DMS79 treated with DMSO at 0.1 percent for 48 hours (cell line): Measurements from ENCODE around the gene TXNIP.

Experiments
- DNase-seq: peaks from one replicate; lab custom pipeline; 2025; lab: John Stamatoyannopoulos, UW

Gene TXNIP

GRCh38 chr1:145985129-145985501, 11.3 kb downstream of the TXNIP start:
- DNase-seq: no peak

- DNase-seq: no peak
Measured at GRCh38 chr1:145983960-145984830, 12.2 kb downstream of the TXNIP start.

GRCh38 chr1:145983206-145983675, 13.1 kb downstream of the TXNIP start:
- DNase-seq: no peak

GRCh38 chr1:145982010-145982723, 14.2 kb downstream of the TXNIP start:
- no peak for DNase-seq

GRCh38 chr1:145980457-145980994, 15.9 kb downstream of the TXNIP start:
- no peak for DNase-seq

- DNase-seq: no peak
Measured at GRCh38 chr1:145979746-145980456, 16.5 kb downstream of the TXNIP start.

- DNase-seq: peak; percentile 98
Measured at GRCh38 chr1:145978854-145979745, 17.3 kb downstream of the TXNIP start.

GRCh38 chr1:145978471-145978853, 17.9 kb downstream of the TXNIP start:
- no peak for DNase-seq

- peak; percentile 90 for DNase-seq
Measured at GRCh38 chr1:145977486-145978470, 18.6 kb downstream of the TXNIP start.

- DNase-seq: no peak
Measured at GRCh38 chr1:145977016-145977415, 19.4 kb downstream of the TXNIP start.

- no peak for DNase-seq
Measured at GRCh38 chr1:145975216-145975615, 21.2 kb downstream of the TXNIP start.

- DNase-seq: no peak
Measured at GRCh38 chr1:145974721-145975120, 21.7 kb downstream of the TXNIP start.

- DNase-seq: no peak
Measured at GRCh38 chr1:145972580-145972979, 23.8 kb downstream of the TXNIP start.

GRCh38 chr1:145967288-145967687, 29.1 kb downstream of the TXNIP start:
- no peak for DNase-seq

GRCh38 chr1:145965119-145965744, 31.1 kb downstream of the TXNIP start:
- no peak for DNase-seq

GRCh38 chr1:145964328-145965118, 31.9 kb downstream of the TXNIP start, which contains the start of the genes ANKRD34A and POLR3GL:
Gene ANKRD34A (minus strand): TSS chr1:145964575. CDS start chr1:145961759, 2,816 bp downstream.
Gene POLR3GL (plus strand): TSS chr1:145964690. CDS start chr1:145974866, 10,176 bp downstream.
- DNase-seq: peak; percentile 94

- peak; percentile 43 for DNase-seq
Measured at GRCh38 chr1:145963265-145964019, 32.9 kb downstream of the TXNIP start.
